Ovary (tissue), 9 donors: Measurements from ENCODE around the gene FBLN2. TPM values are rescaled to one million over a fixed set of nuclear protein-coding genes. Genes with fewer than 3 reads are reported as not detected.

Experiments
- DNase-seq, 5 donors: peaks; one replicate each; pipeline ENCODE4 v3.0.0-alpha.2; 2019 to 2020
- H3K27ac ChIP-seq, 2 donors: fragments of 200-600 bp; one replicate each; pipeline versions ENCODE4 v1.5.1 to v1.8.0; 2019 to 2022
- H3K27me3 ChIP-seq: fragments of 200-600 bp; one replicate; pipeline ENCODE4 v1.8.0; 2022
- H3K36me3 ChIP-seq: fragments of 200-600 bp; sonication (generic); one replicate; pipeline ENCODE4 v1.5.1; 2019
- H3K4me1 ChIP-seq: one replicate; pipeline ENCODE4 v1.8.1; 2013; ENCODE audit warnings: mild to moderate bottlenecking, moderate library complexity; ENCODE audit not compliant: insufficient read depth
- H3K4me3 ChIP-seq: fragments of 200-600 bp; sonication (generic); one replicate; pipeline ENCODE4 v1.5.1; 2017
- H3K9me3 ChIP-seq, 2 donors: fragments of 200-600 bp in 1 of 2; sonication (generic) in 1 of 2; one replicate each; pipeline versions ENCODE4 v1.5.1 to v1.8.1; 2013 to 2019; ENCODE audit warnings: mild to moderate bottlenecking in 1 of 2, moderate library complexity in 1 of 2
- EP300 ChIP-seq: sonication (generic); formaldehyde crosslinking; IDR thresholded peaks from one replicate; pipeline ENCODE4 v1.6.1; 2017; ENCODE audit warnings: antibody characterized with exemption
- POLR2A ChIP-seq: fragments of 450-650 bp; IDR thresholded peaks from one replicate; pipeline ENCODE4 v1.6.1; 2017; ENCODE audit warnings: antibody characterized with exemption, mild to moderate bottlenecking, moderate library complexity
- WGBS, 3 donors: extraction: QIAGEN DNeasy Blood & Tissue Kit in 1 of 3; methylation state at CpG; one replicate each; pipeline versions ENCODE4 v1.1.5 to v1.1.7; 2013 to 2017; 5-methylcytosine and 5-hydroxymethylcytosine counted together
- intact Hi-C, 4 donors: fragments of 100-400 bp; cut with DNase I; formaldehyde crosslinking; loops; one replicate each; pipeline versions ENCODE4 v1.11.0 to v1.15.1; 2022 to 2023
- polyA plus RNA-seq, 2 donors: library from polyadenylated mRNA; stranded (reverse); fragments of 200-250 nt in 1 of 2; fragments of 350-450 nt in 1 of 2; fragmentation: Illumina TruSeq in 1 of 2; extraction: RNeasy Lipid Tissue Mini Kit (QIAGEN cat#74804) in 1 of 2; gene quantifications; one replicate each; pipeline ENCODE4 v1.2.3, GENCODE V29; 2013 to 2014
- total RNA-seq, 7 donors: library from RNA; depleted of rRNA in 2 of 7; stranded (reverse); fragments of >200 nt in 2 of 7; fragmentation: NEBNext Ultra II Directional in 3 of 7; extraction: Animal tissue kit (Norgen Biotek cat#: 25700) in 3 of 7; gene quantifications; one replicate each; pipeline versions ENCODE4 v1.1.0 to v1.2.4, GENCODE V29; 2016 to 2023
- TF ChIP-seq, protein P1 (sequence below), 3 donors: fragments of 450-650 bp in 2 of 3; fragments of 200-600 bp in 1 of 3; IDR thresholded peaks; one replicate each; pipeline versions ENCODE4 v1.5.1 to v1.8.0; 2016 to 2022; ENCODE audit warnings: antibody characterized with exemption in 3 of 3, mild to moderate bottlenecking in 1 of 3
- donor health status: DM: no; HTN: no; CAD: no; lungs with moderate emphysema.
- donor health status: DM: no; HTN: no; CAD: no.
- donor health status: Bipolar disorder and iron deficiency.
- donor health status: DM: yes; HTN: yes; CAD: no.
- donor health status: DM: no; HTN: no; CAD: no.
- donor health status: DM: yes; HTN: yes; CAD: no.

FBLN2 gene
- total and polyA plus RNA-seq, 9 donors, result 4.0 to 18.2 (median 8.1) TPM

DNA sequence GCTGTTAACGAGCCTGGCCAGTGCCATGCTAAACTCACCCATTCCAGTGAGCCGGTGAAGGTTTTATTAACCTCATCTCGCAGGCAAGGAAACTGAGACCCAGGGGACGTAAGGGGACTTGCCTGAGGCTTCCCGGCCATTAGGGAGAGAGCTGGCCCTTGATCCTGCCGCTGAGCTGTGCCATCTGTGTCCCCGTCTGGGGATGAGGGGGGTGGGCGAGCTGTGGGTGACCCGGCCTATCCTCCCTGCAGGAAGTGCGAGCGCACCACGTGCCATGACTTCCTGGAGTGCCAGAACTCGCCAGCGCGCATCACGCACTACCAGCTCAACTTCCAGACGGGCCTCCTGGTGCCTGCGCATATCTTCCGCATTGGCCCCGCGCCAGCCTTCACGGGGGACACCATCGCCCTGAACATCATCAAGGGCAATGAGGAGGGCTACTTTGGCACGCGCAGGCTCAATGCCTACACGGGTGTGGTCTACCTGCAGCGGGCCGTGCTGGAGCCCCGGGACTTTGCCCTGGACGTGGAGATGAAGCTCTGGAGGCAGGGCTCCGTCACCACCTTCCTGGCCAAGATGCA, 88.5 kb downstream of the FBLN2 start:
- Histone ChIP-seq H3K9me3 (no peaks in the 10 kb centered on the region), H3K36me3 (no peaks in the 10 kb centered on the region), H3K4me3 (no peak overlapping the region), H3K27ac (no peak overlapping the region), H3K4me1 (no peaks in the 10 kb centered on the region), H3K27me3 (no peaks in the 10 kb centered on the region)
- TF ChIP-seq, protein P1, sequence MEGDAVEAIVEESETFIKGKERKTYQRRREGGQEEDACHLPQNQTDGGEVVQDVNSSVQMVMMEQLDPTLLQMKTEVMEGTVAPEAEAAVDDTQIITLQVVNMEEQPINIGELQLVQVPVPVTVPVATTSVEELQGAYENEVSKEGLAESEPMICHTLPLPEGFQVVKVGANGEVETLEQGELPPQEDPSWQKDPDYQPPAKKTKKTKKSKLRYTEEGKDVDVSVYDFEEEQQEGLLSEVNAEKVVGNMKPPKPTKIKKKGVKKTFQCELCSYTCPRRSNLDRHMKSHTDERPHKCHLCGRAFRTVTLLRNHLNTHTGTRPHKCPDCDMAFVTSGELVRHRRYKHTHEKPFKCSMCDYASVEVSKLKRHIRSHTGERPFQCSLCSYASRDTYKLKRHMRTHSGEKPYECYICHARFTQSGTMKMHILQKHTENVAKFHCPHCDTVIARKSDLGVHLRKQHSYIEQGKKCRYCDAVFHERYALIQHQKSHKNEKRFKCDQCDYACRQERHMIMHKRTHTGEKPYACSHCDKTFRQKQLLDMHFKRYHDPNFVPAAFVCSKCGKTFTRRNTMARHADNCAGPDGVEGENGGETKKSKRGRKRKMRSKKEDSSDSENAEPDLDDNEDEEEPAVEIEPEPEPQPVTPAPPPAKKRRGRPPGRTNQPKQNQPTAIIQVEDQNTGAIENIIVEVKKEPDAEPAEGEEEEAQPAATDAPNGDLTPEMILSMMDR (IDR thresholded peaks at IDR 0.05), result no peak
- TF ChIP-seq EP300 (no peak), POLR2A (no peak)
- intact Hi-C loops, result no loop called here
- DNase-seq, result no peak
- 77 to 83% (median 78%) methylated on average over 29 to 31 of the region's 31 CpGs for WGBS, 3 donors

DNA sequence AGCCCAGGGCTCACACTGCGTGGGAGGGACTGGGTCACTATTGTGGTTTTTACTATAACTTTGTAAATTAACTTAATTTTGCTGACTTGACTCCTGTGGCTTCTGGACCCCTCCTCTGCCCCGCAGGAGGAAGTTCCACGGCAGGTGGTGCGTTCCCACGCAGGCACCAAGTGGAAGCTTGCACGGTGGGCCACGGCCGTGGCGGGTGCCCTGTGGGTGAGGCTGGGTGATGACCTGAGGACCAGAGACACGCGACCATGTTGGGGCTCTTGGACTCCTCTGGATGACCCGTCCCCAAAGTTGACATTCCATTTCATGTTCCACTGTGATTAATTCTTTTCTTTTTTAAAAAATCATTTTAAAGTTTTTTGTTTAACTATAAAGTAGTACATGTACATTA, 89.0 kb downstream of the FBLN2 start:
- WGBS, 3 donors, result 76 to 87% (median 86%) methylated on average over 12 of the region's 12 CpGs
- no peaks in the 10 kb centered on the region for H3K27me3 ChIP-seq
- no peaks in the 10 kb centered on the region for H3K9me3 ChIP-seq
- no peak overlapping the region for H3K4me3 ChIP-seq
- intact Hi-C loops, result no loop called here
- no peaks in the 10 kb centered on the region for H3K36me3 ChIP-seq
- no peaks in the 10 kb centered on the region for H3K4me1 ChIP-seq
- TF ChIP-seq, protein P1 (IDR thresholded peaks at IDR 0.05), result no peak
- no peak for TF ChIP-seq EP300
- TF ChIP-seq POLR2A, result no peak
- no peak for DNase-seq
- H3K27ac ChIP-seq, result no peak overlapping the region

DNA sequence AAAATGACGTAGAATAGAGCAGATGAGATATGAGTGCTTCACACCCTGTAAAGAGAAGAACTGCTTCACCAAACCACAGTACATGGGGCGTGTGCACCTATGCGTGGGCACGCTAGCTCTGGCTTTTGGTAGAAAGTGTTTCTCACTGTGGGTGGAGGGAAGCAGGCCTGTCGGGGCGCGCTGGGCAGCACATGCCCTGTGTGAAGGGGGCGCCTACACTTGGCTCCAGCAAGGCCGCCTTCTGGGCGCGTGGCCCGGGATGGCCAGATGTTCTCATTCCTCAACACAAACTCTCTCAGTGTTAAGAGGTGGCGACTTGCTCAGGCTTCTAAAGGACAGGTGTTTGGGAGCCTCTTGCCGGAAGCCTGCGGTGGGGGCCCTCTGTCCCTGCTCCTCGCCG, 90.0 kb downstream of the FBLN2 start:
- H3K4me3 ChIP-seq, result no peak overlapping the region
- no peak for DNase-seq
- TF ChIP-seq POLR2A (no peak), EP300 (no peak)
- TF ChIP-seq, protein P1 (IDR thresholded peaks at IDR 0.05), result no peak
- no peaks in the 10 kb centered on the region for H3K9me3 ChIP-seq
- 17 to 40% (median 29%) methylated on average over 15 to 17 of the region's 17 CpGs for WGBS, 3 donors
- intact Hi-C loops, result no loop called here
- H3K36me3 ChIP-seq, result no peaks in the 10 kb centered on the region
- no peak overlapping the region for H3K27ac ChIP-seq
- H3K27me3 ChIP-seq, result no peaks in the 10 kb centered on the region
- H3K4me1 ChIP-seq, result no peaks in the 10 kb centered on the region

DNA sequence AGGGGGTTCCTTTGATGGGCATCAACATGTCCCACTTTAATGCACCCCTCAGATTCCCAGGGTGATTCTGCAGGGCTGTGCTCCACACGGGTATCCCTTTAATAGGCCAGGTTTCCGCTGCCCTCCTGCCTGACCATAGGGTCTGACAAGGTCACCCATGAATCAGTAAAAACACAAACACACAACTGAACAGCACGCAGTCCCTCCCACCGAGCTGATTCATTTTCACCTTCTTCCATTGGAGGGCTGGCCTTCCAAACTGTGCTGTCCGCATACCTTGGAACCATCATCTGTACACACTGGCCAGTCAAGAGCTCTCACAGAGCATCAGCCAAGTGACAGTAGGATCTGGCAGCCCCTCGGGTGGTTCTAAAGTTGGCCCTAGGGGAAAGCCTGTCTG, 93.7 kb downstream of the FBLN2 start:
- no peak for DNase-seq
- TF ChIP-seq POLR2A (no peak), EP300 (no peak)
- TF ChIP-seq, protein P1 (IDR thresholded peaks at IDR 0.05), result no peak
- WGBS, 3 donors, result 54 to 66% (median 60%) methylated on average over 6 of the region's 6 CpGs
- intact Hi-C loops, result no loop called here
- peaks cover under 1% of the 10 kb centered on the region for H3K4me1 ChIP-seq
- H3K9me3 ChIP-seq, result no peaks in the 10 kb centered on the region
- no peak overlapping the region for H3K27ac ChIP-seq
- H3K4me3 ChIP-seq, result no peak overlapping the region
- H3K36me3 ChIP-seq, result no peaks in the 10 kb centered on the region
- H3K27me3 ChIP-seq, result no peaks in the 10 kb centered on the region
